Fibroblast of pulmonary artery (primary cell): ENCODE measurements around the gene CIROP.
A peak's percentile ranks its signal among the peaks of the same experiment; 100 is the strongest.

Experiments
- DNase-seq: peaks from one replicate; pipeline ENCODE4 v3.0.0-alpha.2; 2010; ENCODE audit warnings: low read depth
- H3K4me3 ChIP-seq: replicated peaks from 2 replicates; pipeline ENCODE4 v1.5.1; 2011; ENCODE audit warnings: low read depth, mild to moderate bottlenecking, control low read depth, low read length, moderate library complexity
- TF ChIP-seq, protein P1 (sequence below): IDR thresholded peaks from 2 replicates; pipeline ENCODE4 v1.5.1; 2011; ENCODE audit warnings: mild to moderate bottlenecking, control low read depth, low read length, inconsistent platforms; ENCODE audit errors: missing control alignments

CIROP gene

GRCh38 chr14:23067847-23068788 lies 36.7 kb downstream of the CIROP start:
- TF ChIP-seq, protein P1, sequence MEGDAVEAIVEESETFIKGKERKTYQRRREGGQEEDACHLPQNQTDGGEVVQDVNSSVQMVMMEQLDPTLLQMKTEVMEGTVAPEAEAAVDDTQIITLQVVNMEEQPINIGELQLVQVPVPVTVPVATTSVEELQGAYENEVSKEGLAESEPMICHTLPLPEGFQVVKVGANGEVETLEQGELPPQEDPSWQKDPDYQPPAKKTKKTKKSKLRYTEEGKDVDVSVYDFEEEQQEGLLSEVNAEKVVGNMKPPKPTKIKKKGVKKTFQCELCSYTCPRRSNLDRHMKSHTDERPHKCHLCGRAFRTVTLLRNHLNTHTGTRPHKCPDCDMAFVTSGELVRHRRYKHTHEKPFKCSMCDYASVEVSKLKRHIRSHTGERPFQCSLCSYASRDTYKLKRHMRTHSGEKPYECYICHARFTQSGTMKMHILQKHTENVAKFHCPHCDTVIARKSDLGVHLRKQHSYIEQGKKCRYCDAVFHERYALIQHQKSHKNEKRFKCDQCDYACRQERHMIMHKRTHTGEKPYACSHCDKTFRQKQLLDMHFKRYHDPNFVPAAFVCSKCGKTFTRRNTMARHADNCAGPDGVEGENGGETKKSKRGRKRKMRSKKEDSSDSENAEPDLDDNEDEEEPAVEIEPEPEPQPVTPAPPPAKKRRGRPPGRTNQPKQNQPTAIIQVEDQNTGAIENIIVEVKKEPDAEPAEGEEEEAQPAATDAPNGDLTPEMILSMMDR, result no peak
- no peak for DNase-seq
- no peak overlapping the region for H3K4me3 ChIP-seq

DNA sequence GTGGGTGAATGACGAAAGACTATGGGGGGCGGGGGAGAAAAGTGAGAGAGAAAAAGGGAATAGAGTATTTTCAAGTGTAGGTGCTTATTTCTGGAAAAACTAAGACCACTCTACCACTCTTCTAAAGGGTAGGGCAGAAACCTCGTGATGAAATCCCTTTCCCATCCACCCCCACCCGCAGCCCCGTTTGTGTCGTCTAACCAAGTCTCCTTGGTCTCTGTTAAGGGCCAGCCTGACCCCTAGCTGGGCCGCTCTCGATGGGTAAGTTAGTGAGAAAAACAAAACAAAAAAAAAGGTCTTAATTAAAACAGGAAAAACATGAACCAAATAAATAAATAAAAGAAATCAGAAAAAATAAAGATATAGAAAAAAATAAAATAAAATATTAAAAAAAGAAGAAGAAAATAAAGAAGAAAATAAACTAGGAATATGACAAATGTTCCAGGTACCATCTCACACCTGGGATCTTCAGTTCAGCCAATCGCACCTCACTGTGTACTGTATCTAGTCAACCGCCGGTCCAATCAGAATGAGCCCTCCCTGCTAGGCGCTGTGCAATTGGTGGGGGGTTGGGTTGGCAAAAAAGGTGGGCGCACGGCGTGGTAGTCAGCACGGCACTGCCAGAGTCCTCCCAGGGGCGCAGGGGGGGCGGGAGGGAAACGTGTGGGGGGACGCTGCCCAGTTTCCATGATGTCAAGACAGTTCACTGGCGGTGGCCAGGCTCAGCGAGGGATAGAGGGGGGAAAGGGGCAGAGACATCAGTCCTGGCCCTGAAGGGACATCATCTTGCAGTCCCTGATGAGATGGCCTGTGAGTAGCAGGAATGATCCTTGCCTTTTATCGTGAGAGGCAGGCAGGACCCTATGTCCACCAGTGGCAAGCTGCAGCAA lies 37.7 kb downstream of the CIROP start:
- no peak for DNase-seq
- TF ChIP-seq, protein P1, result no peak
- H3K4me3 ChIP-seq, result no peak overlapping the region

GRCh38 chr14:23066368-23066767 lies 38.4 kb downstream of the CIROP start:
- DNase-seq, result no peak
- TF ChIP-seq, protein P1, result no peak
- no peak overlapping the region for H3K4me3 ChIP-seq

DNA sequence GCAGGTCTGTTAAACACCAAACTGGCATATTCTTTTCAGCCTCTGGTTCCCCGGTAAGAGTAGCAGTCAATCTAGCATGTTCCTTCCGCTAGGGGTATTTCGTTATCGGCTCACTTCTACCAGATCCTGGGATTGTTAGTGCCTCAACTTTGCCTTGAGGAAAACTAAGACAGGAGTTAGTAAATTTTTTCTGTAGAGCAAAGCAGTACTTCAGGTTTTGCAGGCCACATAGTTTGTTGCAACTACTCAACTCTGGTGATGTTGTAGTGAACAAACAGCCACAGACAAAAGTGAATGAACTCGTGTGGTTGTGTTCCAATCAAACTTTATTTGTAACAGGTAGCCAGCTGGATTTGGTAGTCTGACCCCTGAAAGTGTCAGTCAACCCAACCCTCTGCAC lies 41.2 kb downstream of the CIROP start:
- DNase-seq, result no peak
- no peak overlapping the region for H3K4me3 ChIP-seq
- TF ChIP-seq, protein P1, result no peak

- no peak overlapping the region for H3K4me3 ChIP-seq
- peak; percentile 97 for DNase-seq
- TF ChIP-seq, protein P1, result peak; percentile 7
Measured at GRCh38 chr14:23062002-23062401, 42.8 kb downstream of the CIROP start.

GRCh38 chr14:23060536-23061260 lies 44.1 kb downstream of the CIROP start:
- DNase-seq, result no peak
- TF ChIP-seq, protein P1, result no peak

More at GRCh38 chr14:23060536-23061260, 44.1 kb downstream of the CIROP start:
- no peak overlapping the region for H3K4me3 ChIP-seq
